GM18519 (cell line): ENCODE data around the gene RPGRIP1.
"Not testable (repeated sequence)": the region's sequence is repeated elsewhere in the genome, so short reads cannot be mapped to it uniquely, and the experiment has no call there.

Experiments used
- ATAC-seq: cut with Tn5 transposase; IDR thresholded peaks from one replicate; pipeline ENCODE4 v1.9.1; 2021; ENCODE audit warnings: mild to moderate bottlenecking, moderate library complexity; ENCODE audit not compliant: unreplicated experiment, low FRiP score

Gene RPGRIP1

GRCh38 chr14:21258005-21258888 is 21.6 kb upstream of the RPGRIP1 start:
- no peak for ATAC-seq

- no peak for ATAC-seq
Measured at GRCh38 chr14:21258889-21259787, 20.7 kb upstream of the RPGRIP1 start.

GRCh38 chr14:21261824-21262223 is 18.1 kb upstream of the RPGRIP1 start:
- no peak for ATAC-seq

GRCh38 chr14:21262410-21262809 is 17.5 kb upstream of the RPGRIP1 start:
- no peak for ATAC-seq

- no peak for ATAC-seq
Measured at GRCh38 chr14:21263284-21264024, 16.4 kb upstream of the RPGRIP1 start.

- peak; percentile 75 for ATAC-seq
Measured at GRCh38 chr14:21264025-21264801, 15.7 kb upstream of the RPGRIP1 start.

- no peak for ATAC-seq
Measured at GRCh38 chr14:21267431-21267845, 12.4 kb upstream of the RPGRIP1 start.

GRCh38 chr14:21267886-21268616 is 11.8 kb upstream of the RPGRIP1 start:
- no peak for ATAC-seq

- ATAC-seq, result no peak
Measured at GRCh38 chr14:21268617-21269251, 11.1 kb upstream of the RPGRIP1 start.

- peak; percentile 90 for ATAC-seq
Measured at GRCh38 chr14:21269252-21270046, 10.4 kb upstream of the RPGRIP1 start, which contains the start of gene HNRNPC. TSS of gene HNRNPC (minus strand) at chr14:21269442. CDS start at chr14:21234193, 35,249 bp downstream.

GRCh38 chr14:21272661-21273060 is 7.2 kb upstream of the RPGRIP1 start:
- not testable (repeated sequence) for ATAC-seq

- ATAC-seq, result no peak
Measured at GRCh38 chr14:21275261-21275858, 4.5 kb upstream of the RPGRIP1 start.

- ATAC-seq, result no peak
Measured at GRCh38 chr14:21278632-21279031, 1.3 kb upstream of the RPGRIP1 start.

- not testable (repeated sequence) for ATAC-seq
Measured at GRCh38 chr14:21281917-21282316, 2.0 kb downstream of the RPGRIP1 start.

GRCh38 chr14:21286516-21286915 is 6.6 kb downstream of the RPGRIP1 start:
- not testable (repeated sequence) for ATAC-seq

- ATAC-seq, result no peak
Measured at GRCh38 chr14:21287168-21287567, 7.3 kb downstream of the RPGRIP1 start.

GRCh38 chr14:21294026-21294425 is 14.1 kb downstream of the RPGRIP1 start:
- not testable (repeated sequence) for ATAC-seq
